Astrocyte of the spinal cord (primary cell): ENCODE measurements around the gene GDF10.

ENCODE experiments used
- DNase-seq: peaks from one replicate; pipeline ENCODE4 v3.0.0; 2011; ENCODE audit warnings: low read depth, low spot score
- H3K4me3 ChIP-seq: 2 replicates; pipeline ENCODE4 v1.5.1; 2011; ENCODE audit warnings: low read depth, mild to moderate bottlenecking, low read length, moderate library complexity
- CTCF ChIP-seq: IDR thresholded peaks from 2 replicates; pipeline ENCODE4 v1.5.1; 2012; ENCODE audit warnings: low read depth, mild to moderate bottlenecking, low read length, inconsistent platforms
- in situ Hi-C: cut with HindIII; loops from 2 replicates; pipeline ENCODE4 v1.10.0; 2017; ENCODE audit warnings: low sequenced_read_pairs

GDF10 gene

GRCh38 chr10:47278720-47279119 is 21.3 kb upstream of the GDF10 start:
- TF ChIP-seq CTCF: no peak
- H3K4me3 ChIP-seq: no peak overlapping the region
- in situ Hi-C loops: no loop called here

GRCh38 chr10:47279276-47279675 is 20.7 kb upstream of the GDF10 start:
- in situ Hi-C loops: no loop called here
- TF ChIP-seq CTCF: no peak
- no peak for DNase-seq
- no peak overlapping the region for H3K4me3 ChIP-seq

More at GRCh38 chr10:47278720-47279119, 21.3 kb upstream of the GDF10 start:
- no peak for DNase-seq

- no peak for TF ChIP-seq CTCF
- in situ Hi-C loops: no loop called here
- no peak for DNase-seq
- H3K4me3 ChIP-seq: no peak overlapping the region
Measured at GRCh38 chr10:47282005-47282656, 17.9 kb upstream of the GDF10 start.

GRCh38 chr10:47282657-47283018 is 17.4 kb upstream of the GDF10 start:
- in situ Hi-C loops: no loop called here
- H3K4me3 ChIP-seq: no peak overlapping the region
- TF ChIP-seq CTCF: no peak
- no peak for DNase-seq

GRCh38 chr10:47283101-47283630 is 16.8 kb upstream of the GDF10 start:
- no peak for TF ChIP-seq CTCF
- H3K4me3 ChIP-seq: no peak overlapping the region
- in situ Hi-C loops: no loop called here
- no peak for DNase-seq

- H3K4me3 ChIP-seq: no peak overlapping the region
- in situ Hi-C loops: no loop called here
- no peak for DNase-seq
- TF ChIP-seq CTCF: no peak
Measured at GRCh38 chr10:47283848-47284247, 16.1 kb upstream of the GDF10 start.
